ENCODE measurements around the gene C14orf39. TPM values are rescaled to one million over a fixed set of nuclear protein-coding genes. Genes with fewer than 3 reads are reported as not detected.

C14orf39 gene
- total RNA-seq, 2 donors from 2014 or later: not detected

- no peaks in the 10 kb centered on the region for H3K36me3 ChIP-seq
- no peak overlapping the region for H3K27ac ChIP-seq
- DNase-seq (ENCODE audit: low spot score): no peak
- peak overlapping the region in 1 of 2 donors; percentile 24 for H3K4me3 ChIP-seq
- TF ChIP-seq, protein P1, sequence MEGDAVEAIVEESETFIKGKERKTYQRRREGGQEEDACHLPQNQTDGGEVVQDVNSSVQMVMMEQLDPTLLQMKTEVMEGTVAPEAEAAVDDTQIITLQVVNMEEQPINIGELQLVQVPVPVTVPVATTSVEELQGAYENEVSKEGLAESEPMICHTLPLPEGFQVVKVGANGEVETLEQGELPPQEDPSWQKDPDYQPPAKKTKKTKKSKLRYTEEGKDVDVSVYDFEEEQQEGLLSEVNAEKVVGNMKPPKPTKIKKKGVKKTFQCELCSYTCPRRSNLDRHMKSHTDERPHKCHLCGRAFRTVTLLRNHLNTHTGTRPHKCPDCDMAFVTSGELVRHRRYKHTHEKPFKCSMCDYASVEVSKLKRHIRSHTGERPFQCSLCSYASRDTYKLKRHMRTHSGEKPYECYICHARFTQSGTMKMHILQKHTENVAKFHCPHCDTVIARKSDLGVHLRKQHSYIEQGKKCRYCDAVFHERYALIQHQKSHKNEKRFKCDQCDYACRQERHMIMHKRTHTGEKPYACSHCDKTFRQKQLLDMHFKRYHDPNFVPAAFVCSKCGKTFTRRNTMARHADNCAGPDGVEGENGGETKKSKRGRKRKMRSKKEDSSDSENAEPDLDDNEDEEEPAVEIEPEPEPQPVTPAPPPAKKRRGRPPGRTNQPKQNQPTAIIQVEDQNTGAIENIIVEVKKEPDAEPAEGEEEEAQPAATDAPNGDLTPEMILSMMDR (IDR thresholded peaks at IDR 0.05): no peak
- H3K4me1 ChIP-seq: peaks cover 0 to 39% of the 10 kb centered on the region in 2 donors
- no peaks in the 10 kb centered on the region for H3K9me3 ChIP-seq
- peaks cover 57 to 79% of the 10 kb centered on the region in 2 donors for H3K27me3 ChIP-seq
Measured at GRCh38 chr14:60509438-60510253, 23.8 kb upstream of the C14orf39 start.

DNA sequence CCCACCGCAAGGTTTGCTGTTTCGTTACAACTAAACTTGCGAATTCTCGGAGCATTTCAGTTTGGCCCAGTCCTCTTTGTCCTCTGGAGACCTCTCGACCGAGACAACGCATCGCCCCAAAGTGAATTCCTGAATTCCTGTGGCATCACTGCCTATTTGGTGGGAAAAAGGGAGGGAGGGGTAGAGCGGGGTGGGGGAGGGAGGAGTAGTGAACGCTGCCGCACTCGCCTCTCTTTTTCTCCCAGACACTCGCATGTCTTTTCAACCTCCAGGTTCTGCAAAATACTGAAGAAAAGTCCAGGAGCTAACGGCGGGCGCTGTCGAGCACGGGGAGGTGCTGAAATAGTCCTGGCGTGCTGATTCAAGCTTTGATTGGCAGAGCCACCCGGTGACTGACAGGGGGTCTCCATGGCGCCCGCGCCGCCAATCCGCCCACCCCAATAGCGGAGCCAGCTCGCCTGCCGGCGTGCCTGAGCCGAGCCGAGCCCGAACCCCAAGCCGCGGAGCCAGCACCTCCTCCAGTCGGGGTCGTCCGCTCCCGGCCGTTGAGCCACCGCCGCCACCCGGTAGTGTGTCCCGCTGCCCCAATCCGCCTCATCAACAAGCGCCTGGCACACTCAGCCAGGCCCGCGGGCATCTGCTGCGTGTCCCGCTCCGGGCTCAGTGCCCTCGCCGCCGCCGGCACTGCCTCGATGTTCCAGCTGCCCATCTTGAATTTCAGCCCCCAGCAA, 23.0 kb upstream of the C14orf39 start, which contains the start of gene SIX6:
TSS of gene SIX6 (plus strand) at position 440 of the 731 bp plus-strand sequence. CDS start at position 693, 253 bp downstream.
- no peak for DNase-seq (ENCODE audit: low spot score)
- Histone ChIP-seq H3K27me3 (peaks cover 57 to 74% of the 10 kb centered on the region in 2 donors), H3K36me3 (no peaks in the 10 kb centered on the region), H3K4me3 (peak within 1 kb of the TSS in 1 of 2 donors; percentile 24), H3K4me1 (peaks cover 0 to 35% of the 10 kb centered on the region in 2 donors), H3K27ac (no peak within 1 kb of the TSS), H3K9me3 (no peaks in the 10 kb centered on the region)
- TF ChIP-seq, protein P1 (IDR thresholded peaks at IDR 0.05): no peak

GRCh38 chr14:60508363-60508706, 22.5 kb upstream of the C14orf39 start:
- H3K4me3 ChIP-seq: no peak overlapping the region
- H3K27ac ChIP-seq: no peak overlapping the region
- no peaks in the 10 kb centered on the region for H3K36me3 ChIP-seq
- H3K9me3 ChIP-seq: no peaks in the 10 kb centered on the region
- H3K4me1 ChIP-seq: peaks cover 0 to 35% of the 10 kb centered on the region in 2 donors
- TF ChIP-seq, protein P1 (IDR thresholded peaks at IDR 0.05): no peak
- H3K27me3 ChIP-seq: peaks cover 57 to 68% of the 10 kb centered on the region in 2 donors
- DNase-seq (ENCODE audit: low spot score): no peak

GRCh38 chr14:60506985-60507829, 21.3 kb upstream of the C14orf39 start:
- no peak overlapping the region for H3K4me3 ChIP-seq
- H3K4me1 ChIP-seq: peaks cover 0 to 35% of the 10 kb centered on the region in 2 donors
- H3K9me3 ChIP-seq: no peaks in the 10 kb centered on the region
- DNase-seq (ENCODE audit: low spot score): no peak
- TF ChIP-seq, protein P1 (IDR thresholded peaks at IDR 0.05): no peak
- no peaks in the 10 kb centered on the region for H3K36me3 ChIP-seq
- peaks cover 57 to 59% of the 10 kb centered on the region in 2 donors for H3K27me3 ChIP-seq
- no peak overlapping the region for H3K27ac ChIP-seq

- H3K27ac ChIP-seq: no peak overlapping the region
- no peaks in the 10 kb centered on the region for H3K9me3 ChIP-seq
- H3K4me1 ChIP-seq: peaks cover 0 to 35% of the 10 kb centered on the region in 2 donors
- TF ChIP-seq, protein P1 (IDR thresholded peaks at IDR 0.05): no peak
- H3K4me3 ChIP-seq: no peak overlapping the region
- H3K27me3 ChIP-seq: peaks cover 52 to 53% of the 10 kb centered on the region in 2 donors
- no peak for DNase-seq (ENCODE audit: low spot score)
- no peaks in the 10 kb centered on the region for H3K36me3 ChIP-seq
Measured at GRCh38 chr14:60506462-60506984, 20.7 kb upstream of the C14orf39 start.

Measured in right atrium auricular region (tissue), 2 donors.